ENCODE measurements around the gene DIAPH3. TPM values are rescaled to one million over a fixed set of nuclear protein-coding genes. Genes with fewer than 3 reads are reported as not detected.

DIAPH3 gene
- total RNA-seq, 1 donor from 2014 or later: 4.5 TPM

GRCh38 chr13:60000081-60000480 is 163.6 kb downstream of the DIAPH3 start:
- Mint-ChIP-seq H3K9me3 (ENCODE audit: unreplicated experiment) (no peaks in the 10 kb centered on the region), H3K27me3 (ENCODE audit: unreplicated experiment) (no peaks in the 10 kb centered on the region), H3K36me3 (ENCODE audit: low read depth, unreplicated experiment) (no peaks in the 10 kb centered on the region), H3K27ac (ENCODE audit: unreplicated experiment) (no peak overlapping the region), H3K4me1 (ENCODE audit: unreplicated experiment) (no peaks in the 10 kb centered on the region), H3K4me3 (ENCODE audit: unreplicated experiment) (no peak overlapping the region)
- TF ChIP-seq CTCF (IDR thresholded peaks at IDR 0.05; ENCODE audit: unreplicated experiment): no peak
- DNase-seq (ENCODE audit: low spot score): no peak

GRCh38 chr13:59997976-59998375 is 165.8 kb downstream of the DIAPH3 start:
- H3K27me3 Mint-ChIP-seq (ENCODE audit: unreplicated experiment): no peaks in the 10 kb centered on the region
- H3K4me3 Mint-ChIP-seq (ENCODE audit: unreplicated experiment): no peak overlapping the region
- H3K9me3 Mint-ChIP-seq (ENCODE audit: unreplicated experiment): no peaks in the 10 kb centered on the region
- no peaks in the 10 kb centered on the region for H3K36me3 Mint-ChIP-seq (ENCODE audit: low read depth, unreplicated experiment)
- no peak overlapping the region for H3K27ac Mint-ChIP-seq (ENCODE audit: unreplicated experiment)
- TF ChIP-seq CTCF (IDR thresholded peaks at IDR 0.05; ENCODE audit: unreplicated experiment): no peak
- H3K4me1 Mint-ChIP-seq (ENCODE audit: unreplicated experiment): no peaks in the 10 kb centered on the region
- no peak for DNase-seq (ENCODE audit: low spot score)

GRCh38 chr13:59996461-59996980 is 167.2 kb downstream of the DIAPH3 start:
- Mint-ChIP-seq H3K9me3 (ENCODE audit: unreplicated experiment) (no peaks in the 10 kb centered on the region), H3K27me3 (ENCODE audit: unreplicated experiment) (no peaks in the 10 kb centered on the region), H3K4me1 (ENCODE audit: unreplicated experiment) (no peaks in the 10 kb centered on the region), H3K4me3 (ENCODE audit: unreplicated experiment) (no peak overlapping the region), H3K27ac (ENCODE audit: unreplicated experiment) (no peak overlapping the region), H3K36me3 (ENCODE audit: low read depth, unreplicated experiment) (no peaks in the 10 kb centered on the region)
- no peak for DNase-seq (ENCODE audit: low spot score)
- TF ChIP-seq CTCF (IDR thresholded peaks at IDR 0.05; ENCODE audit: unreplicated experiment): no peak

GRCh38 chr13:59991395-59991794 is 172.3 kb downstream of the DIAPH3 start:
- H3K36me3 Mint-ChIP-seq (ENCODE audit: low read depth, unreplicated experiment): no peaks in the 10 kb centered on the region
- no peak for DNase-seq (ENCODE audit: low spot score)
- no peak overlapping the region for H3K4me3 Mint-ChIP-seq (ENCODE audit: unreplicated experiment)
- no peak overlapping the region for H3K27ac Mint-ChIP-seq (ENCODE audit: unreplicated experiment)
- no peaks in the 10 kb centered on the region for H3K4me1 Mint-ChIP-seq (ENCODE audit: unreplicated experiment)
- TF ChIP-seq CTCF (IDR thresholded peaks at IDR 0.05; ENCODE audit: unreplicated experiment): no peak
- no peaks in the 10 kb centered on the region for H3K27me3 Mint-ChIP-seq (ENCODE audit: unreplicated experiment)
- no peaks in the 10 kb centered on the region for H3K9me3 Mint-ChIP-seq (ENCODE audit: unreplicated experiment)

GRCh38 chr13:59982631-59983382 is 180.9 kb downstream of the DIAPH3 start:
- Mint-ChIP-seq H3K27ac (ENCODE audit: unreplicated experiment) (no peak overlapping the region), H3K36me3 (ENCODE audit: low read depth, unreplicated experiment) (no peaks in the 10 kb centered on the region), H3K27me3 (ENCODE audit: unreplicated experiment) (no peaks in the 10 kb centered on the region), H3K4me1 (ENCODE audit: unreplicated experiment) (no peaks in the 10 kb centered on the region), H3K9me3 (ENCODE audit: unreplicated experiment) (no peaks in the 10 kb centered on the region), H3K4me3 (ENCODE audit: unreplicated experiment) (no peak overlapping the region)
- no peak for DNase-seq (ENCODE audit: low spot score)
- no peak for TF ChIP-seq CTCF (IDR thresholded peaks at IDR 0.05; ENCODE audit: unreplicated experiment)

Data from endothelial cell (in vitro differentiated cells).